Fibroblast of skin of left quadriceps (primary cell): ENCODE data around the gene ARHGEF6.
"Not testable (repeated sequence)": the region's sequence is repeated elsewhere in the genome, so short reads cannot be mapped to it uniquely, and the experiment has no call there.

Source experiments
- DNase-seq, 2 experiments: peaks; one replicate each; pipeline ENCODE4 v3.0.0-alpha.2; 2013; ENCODE audit warnings: low read depth in 2 of 2

Gene ARHGEF6

GRCh38 chrX:136780763-136781162 is at the start of gene ARHGEF6:
TSS of gene ARHGEF6 (minus strand) at chrX:136780932. CDS start at chrX:136780882, 50 bp downstream.
- DNase-seq = no peak

- DNase-seq = no peak
These were observed 48.7 kb upstream of the ARHGEF6 start for GRCh38 chrX:136829413-136829812.

DNA sequence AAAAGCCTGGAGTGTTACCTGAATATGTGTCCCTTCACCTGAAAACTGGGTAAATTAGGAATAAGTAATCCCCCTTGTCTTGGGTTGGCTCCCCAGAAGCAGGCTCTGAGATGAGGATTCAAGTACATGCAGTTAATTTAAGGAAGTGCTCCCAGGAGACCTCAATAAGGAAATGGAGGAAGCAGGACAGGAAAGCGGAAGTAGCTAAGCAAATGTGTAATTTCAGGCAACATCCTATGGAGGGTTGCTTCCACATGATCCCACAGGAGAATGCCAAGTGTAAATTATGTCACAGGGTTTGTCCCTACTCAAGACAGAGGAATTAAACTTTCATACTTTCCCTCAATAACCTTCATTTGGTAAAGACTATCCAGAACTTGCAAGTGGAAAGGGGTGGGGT is 48.1 kb upstream of the ARHGEF6 start:
- no peak for DNase-seq

GRCh38 chrX:136827026-136827425 is 46.3 kb upstream of the ARHGEF6 start:
- DNase-seq = no peak

DNA sequence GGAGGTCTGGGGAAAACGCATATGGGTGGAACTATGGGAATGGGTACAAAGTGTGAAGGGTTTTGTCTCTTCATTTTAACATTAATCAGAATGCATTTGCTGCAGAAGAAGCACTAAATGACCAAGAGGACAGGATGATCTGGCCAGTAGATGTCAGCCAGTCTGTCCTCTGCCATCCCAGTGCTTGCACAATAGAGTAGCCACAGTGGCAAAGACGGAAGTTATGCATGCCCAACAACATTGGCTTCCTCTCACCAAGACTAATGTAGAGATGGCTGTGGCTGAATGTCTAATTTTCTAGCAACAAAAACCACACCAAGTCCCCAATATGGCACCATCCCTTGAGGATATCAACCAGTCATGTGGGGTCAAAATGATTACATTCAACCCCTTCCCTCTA is 45.0 kb upstream of the ARHGEF6 start:
- DNase-seq = no peak

- no peak for DNase-seq
These were observed 42.4 kb upstream of the ARHGEF6 start for GRCh38 chrX:136823175-136823574.

GRCh38 chrX:136822337-136823095 is 41.8 kb upstream of the ARHGEF6 start:
- DNase-seq = no peak

GRCh38 chrX:136819756-136820155 is 39.0 kb upstream of the ARHGEF6 start:
- not testable (repeated sequence) for DNase-seq

GRCh38 chrX:136819031-136819703 is 38.4 kb upstream of the ARHGEF6 start:
- no peak for DNase-seq

DNA sequence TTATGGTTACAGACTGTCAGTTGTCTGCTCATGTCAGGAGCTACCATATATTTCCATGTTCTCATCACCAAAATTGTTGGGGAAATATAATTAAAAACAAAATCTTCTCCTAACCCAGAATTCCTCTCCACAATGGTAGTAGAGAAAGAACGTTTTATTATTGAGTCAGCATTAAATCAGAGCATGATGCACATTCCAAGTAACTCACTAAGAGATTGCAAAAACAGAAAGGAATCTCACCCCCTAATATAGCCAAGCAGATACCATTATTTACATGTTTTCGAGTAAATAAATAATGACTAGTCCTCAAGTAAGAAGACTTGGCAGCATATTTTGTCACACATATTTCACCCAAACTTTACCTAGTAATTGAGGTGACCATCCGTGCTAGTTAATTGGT is 36.2 kb upstream of the ARHGEF6 start:
- peak; percentile 10 to 11 for DNase-seq

DNA sequence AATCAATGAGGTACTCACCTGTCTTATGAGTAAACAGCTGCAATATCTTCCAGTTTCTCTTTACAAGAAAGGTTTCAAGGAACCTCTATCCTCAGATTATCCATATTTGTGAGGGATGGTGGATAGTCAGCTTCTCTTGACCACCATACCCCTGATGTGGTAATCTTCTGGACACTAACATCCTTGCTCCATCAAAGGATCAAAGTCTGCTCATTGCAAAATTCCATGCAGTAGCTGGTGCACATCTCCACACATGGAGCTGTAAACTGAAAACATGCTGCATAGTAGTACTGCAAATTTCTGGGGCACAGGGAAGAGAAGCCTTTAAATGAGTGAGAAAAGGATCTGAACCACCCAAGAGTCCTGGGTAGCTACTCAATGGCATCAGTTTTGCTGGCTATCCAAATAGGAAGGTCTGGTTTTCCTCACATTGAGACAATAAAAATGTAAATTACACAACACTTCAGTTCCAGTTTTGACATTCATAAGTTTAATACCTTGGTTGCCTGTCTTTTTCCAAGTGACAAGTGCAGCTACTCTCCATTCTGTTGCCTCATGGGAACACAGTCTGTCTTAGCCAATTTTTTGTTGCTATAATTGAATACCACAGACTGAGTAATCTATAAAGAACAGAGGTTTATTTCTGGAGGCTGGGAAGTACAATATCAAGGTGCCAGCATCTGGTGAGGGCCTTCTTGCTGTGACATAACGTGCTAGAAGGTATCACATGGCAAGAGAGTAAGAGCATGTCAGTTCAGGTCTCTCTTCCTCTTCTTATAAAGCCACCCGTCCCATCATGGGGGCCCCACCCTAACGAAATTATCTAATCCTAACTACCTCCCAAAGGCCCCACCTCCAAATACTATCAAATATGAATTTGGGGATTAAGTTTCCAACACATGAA is 34.4 kb upstream of the ARHGEF6 start:
- no peak for DNase-seq

GRCh38 chrX:136812286-136812685 is 31.6 kb upstream of the ARHGEF6 start:
- DNase-seq = no peak

GRCh38 chrX:136810493-136810892 is 29.8 kb upstream of the ARHGEF6 start:
- DNase-seq = no peak

DNA sequence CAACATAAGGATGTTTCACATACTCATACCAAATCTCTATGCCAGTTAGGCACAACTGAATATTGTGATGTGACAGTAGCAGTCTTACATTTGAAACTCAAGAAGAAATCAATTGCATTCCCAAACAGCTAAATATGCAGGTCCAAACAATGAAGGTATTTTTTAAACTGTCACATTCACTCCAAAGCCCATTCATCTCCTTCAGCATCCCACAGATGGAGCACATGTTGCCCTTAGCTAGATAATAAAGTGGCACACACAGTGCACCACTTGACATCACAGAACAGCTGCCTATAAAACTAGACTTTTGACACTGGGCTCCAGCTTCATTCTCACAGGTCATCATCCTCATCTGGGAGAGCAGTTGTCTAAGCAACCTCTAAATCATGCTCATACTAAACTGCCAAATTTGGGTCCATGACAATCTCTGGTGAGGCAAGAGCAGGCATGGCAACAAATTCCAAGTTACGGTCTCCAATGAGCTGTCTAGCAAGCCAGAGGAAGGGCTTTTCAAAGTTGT is 26.2 kb upstream of the ARHGEF6 start:
- DNase-seq = no peak

DNA sequence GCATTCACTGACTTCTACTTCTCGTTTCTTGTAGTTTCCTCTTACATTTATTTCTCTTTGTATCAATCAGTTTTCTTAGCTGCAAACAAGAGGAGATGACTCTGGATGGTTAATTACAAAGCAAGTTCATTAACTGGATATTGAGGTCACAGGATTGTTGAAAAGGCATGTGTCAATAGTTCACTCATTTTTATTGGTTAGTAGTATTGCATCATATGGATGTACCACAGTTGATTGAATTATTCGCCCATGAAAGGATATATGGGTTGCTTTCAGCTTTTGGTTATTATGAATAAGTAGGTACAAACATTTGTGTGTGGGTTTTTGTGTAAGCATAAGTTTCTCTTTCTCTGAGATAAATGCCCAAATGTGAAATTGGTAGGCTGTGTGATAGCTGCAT is 21.8 kb upstream of the ARHGEF6 start:
- DNase-seq = no peak

DNA sequence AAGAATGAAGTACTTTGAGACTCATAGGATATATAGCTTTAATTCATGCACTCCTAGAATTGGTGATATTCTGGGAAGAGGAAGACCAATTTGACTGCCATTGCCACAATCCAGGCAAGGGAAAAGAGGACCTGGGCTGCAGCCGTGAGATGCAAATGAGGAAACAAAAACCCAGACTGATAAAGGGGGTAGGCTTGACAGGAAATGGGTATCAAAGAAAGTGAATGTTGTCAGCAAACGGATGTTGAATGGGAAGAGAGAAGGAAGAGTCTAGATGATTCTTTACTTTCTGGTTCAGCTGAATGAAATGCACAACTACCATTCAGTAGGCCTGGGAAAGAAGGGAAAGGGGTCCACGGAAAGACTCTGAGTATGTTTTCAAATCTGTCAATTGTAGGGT is 17.1 kb upstream of the ARHGEF6 start:
- DNase-seq = no peak

- DNase-seq = not testable (repeated sequence)
These were observed 14.4 kb upstream of the ARHGEF6 start for GRCh38 chrX:136795132-136795531.

DNA sequence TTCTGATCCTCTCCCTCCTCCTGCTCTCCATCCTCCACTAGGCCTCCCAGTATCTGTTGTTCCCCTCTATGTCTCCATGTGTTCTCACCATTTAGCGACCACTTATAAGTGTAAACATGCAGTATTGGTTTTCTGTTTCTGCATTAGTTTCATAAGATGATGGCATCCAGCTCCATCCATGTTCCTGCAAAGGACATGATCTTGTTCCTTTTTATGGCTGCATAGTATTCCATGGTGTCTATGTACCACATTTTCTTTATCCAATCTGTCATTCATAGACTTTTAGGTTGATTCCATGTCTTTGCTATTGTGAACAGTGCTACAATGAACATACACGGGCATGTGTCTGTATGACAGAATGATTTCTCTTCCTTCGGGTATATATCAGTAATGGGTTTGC is 13.9 kb upstream of the ARHGEF6 start:
- not testable (repeated sequence) for DNase-seq

GRCh38 chrX:136794080-136794479 is 13.3 kb upstream of the ARHGEF6 start:
- DNase-seq = no peak

DNA sequence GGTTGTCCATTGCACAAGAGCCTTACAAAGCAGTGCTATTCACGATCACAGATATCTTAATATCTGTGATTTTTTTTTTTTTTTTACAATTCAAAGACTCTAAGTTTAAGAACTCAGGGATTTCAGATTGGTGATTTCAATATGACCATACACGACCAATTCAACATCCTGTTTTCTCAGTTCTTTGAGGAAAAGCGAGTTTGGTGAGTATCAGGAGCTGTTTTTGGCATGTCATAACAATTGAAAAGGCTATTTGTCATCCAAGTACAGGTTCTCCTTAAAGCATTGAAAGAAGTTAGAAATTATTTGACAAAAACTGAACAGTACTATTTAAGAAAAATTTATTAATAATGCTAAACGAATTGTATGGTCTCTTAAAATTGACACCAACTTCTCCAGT is 9.1 kb upstream of the ARHGEF6 start:
- DNase-seq = no peak

- no peak for DNase-seq
These were observed 3.5 kb upstream of the ARHGEF6 start for GRCh38 chrX:136784231-136784630.

DNA sequence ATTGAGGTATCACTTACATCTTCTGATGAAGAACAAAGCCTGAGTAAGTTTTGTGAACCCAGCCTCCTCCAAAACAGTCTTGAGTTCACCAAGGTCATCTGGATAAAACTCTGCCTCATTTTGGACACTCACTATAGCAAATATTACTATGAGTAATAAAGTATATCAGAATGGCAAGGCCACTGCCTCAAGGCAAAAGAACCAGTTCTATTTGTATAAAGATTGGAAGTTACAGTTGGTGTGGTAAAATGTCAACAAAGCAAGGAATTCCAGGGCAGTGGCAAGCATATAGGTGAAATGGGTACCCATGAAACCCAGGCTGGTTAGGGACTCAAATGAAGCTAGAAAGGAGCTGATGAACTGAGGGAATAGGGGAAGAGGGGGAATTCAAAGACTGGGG is 2.4 kb upstream of the ARHGEF6 start:
- no peak for DNase-seq
